ENCODE results near the gene RNF14.
"Not testable (repeated sequence)": the region's sequence is repeated elsewhere in the genome, so short reads cannot be mapped to it uniquely, and the experiment has no call there.

RNF14 gene, protein sequence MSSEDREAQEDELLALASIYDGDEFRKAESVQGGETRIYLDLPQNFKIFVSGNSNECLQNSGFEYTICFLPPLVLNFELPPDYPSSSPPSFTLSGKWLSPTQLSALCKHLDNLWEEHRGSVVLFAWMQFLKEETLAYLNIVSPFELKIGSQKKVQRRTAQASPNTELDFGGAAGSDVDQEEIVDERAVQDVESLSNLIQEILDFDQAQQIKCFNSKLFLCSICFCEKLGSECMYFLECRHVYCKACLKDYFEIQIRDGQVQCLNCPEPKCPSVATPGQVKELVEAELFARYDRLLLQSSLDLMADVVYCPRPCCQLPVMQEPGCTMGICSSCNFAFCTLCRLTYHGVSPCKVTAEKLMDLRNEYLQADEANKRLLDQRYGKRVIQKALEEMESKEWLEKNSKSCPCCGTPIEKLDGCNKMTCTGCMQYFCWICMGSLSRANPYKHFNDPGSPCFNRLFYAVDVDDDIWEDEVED

GRCh38 chr5:141968914-141969608, at the start of gene RNF14:
Gene RNF14 (plus strand): TSS chr5:141969105. CDS start chr5:141973589, 4,484 bp downstream.
- peak; percentile 95 for DNase-seq (ENCODE audit: low read depth)

- DNase-seq (ENCODE audit: low read depth): no peak
These were observed 49.4 kb upstream of the RNF14 start for GRCh38 chr5:141919218-141920119.

GRCh38 chr5:141920771-141921170, 48.1 kb upstream of the RNF14 start:
- no peak for DNase-seq (ENCODE audit: low read depth)

- not testable (repeated sequence) for DNase-seq (ENCODE audit: low read depth)
These were observed 46.0 kb upstream of the RNF14 start for GRCh38 chr5:141922827-141923447.

GRCh38 chr5:141923448-141924313, 45.2 kb upstream of the RNF14 start, which contains the start of gene DELE1:
Gene DELE1 (plus strand): TSS chr5:141923871. CDS start chr5:141923942, 71 bp downstream.
- peak; percentile 95 for DNase-seq (ENCODE audit: low read depth)

DNA sequence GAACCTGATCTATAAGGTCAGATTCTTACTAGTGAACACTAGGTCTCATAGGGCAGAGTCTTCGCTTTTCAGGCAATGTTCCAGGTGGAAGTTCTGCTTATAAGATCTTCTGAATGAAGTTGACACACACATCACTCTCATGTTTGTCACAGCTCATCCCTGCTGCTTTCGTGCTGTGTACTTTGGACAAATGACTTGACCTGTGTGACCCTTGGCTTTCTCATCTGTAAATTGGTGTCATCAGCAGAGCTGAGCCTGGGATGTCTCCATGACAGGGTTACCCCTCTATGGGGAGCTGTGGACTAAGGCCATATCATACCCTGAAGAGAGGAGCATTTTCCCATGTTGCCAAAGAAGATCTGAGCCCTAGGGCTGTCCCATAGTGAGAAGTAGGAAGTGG, 42.5 kb upstream of the RNF14 start:
- DNase-seq (ENCODE audit: low read depth): no peak

GRCh38 chr5:141928051-141928450, 40.9 kb upstream of the RNF14 start:
- no peak for DNase-seq (ENCODE audit: low read depth)

DNA sequence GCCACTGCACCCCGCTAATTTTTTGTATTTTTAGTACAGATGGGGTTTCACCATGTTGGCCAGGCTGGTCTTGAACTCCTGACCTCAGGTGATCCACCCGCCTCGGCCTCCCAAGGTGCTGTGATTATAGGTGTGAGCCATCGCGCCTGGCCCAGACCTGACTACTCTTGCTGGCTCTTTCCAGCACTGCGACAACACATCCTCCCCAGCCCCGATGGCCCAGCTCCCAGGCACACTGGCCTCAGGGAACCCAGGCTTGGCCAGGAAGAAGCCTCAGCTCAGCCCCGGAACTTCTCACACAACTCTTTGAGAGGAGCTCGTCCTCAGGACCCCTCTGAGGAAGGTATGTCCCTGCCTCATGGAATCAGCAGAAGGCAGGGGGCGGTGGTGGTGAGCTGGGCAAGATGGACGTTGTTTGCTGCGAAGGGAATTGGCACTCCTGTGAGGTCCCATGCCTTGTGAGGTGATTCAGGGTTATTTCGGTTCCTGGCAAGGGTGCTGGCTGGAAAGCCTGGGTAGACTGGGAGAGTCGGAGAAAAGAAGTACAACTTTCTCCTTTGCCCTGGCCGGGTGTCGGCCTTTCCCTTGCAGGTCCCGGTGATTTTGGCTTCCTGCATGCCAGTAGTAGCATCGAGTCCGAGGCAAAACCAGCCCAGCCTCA, 39.4 kb upstream of the RNF14 start:
- no peak for DNase-seq (ENCODE audit: low read depth)

DNA sequence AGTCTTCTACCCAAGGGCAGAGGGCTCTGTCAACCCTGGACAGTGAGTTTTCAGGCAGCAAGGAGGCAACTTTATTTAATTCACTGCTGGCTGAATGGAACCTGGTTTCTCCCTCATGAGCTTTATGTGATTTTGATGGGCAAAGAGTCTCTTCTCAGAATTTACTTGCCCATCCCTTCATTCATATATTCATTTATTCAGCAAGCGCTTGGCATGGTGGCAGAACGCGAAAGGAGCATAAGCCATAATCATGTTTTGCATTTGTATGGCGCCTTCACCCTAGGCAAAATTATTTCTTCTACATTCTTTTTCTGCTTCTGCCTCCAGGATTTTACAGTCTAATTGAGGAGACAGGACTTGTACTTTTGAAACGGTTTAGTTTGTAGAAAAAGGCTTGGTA, 37.2 kb upstream of the RNF14 start:
- no peak for DNase-seq (ENCODE audit: low read depth)

DNA sequence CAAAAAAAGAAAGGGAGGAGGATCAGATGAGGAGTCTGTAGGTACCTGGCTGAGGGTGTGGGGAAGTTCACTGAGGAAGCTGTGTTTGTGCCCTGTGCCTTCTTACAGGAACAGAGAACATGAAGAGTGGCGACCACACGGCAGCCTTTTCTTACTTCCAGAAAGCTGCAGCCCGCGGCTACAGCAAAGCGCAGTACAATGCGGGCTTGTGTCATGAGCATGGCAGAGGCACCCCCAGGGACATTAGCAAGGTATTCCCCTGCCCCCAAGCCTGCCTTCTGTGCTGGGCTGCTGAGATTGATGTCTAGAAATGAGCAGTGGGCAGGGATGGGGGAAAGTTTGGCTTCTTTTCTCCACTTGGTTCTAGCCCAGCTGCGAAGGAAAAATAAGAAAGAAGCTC, 35.8 kb upstream of the RNF14 start:
- DNase-seq (ENCODE audit: low read depth): no peak

- peak; percentile 8 for DNase-seq (ENCODE audit: low read depth)
These were observed 34.6 kb upstream of the RNF14 start for GRCh38 chr5:141934099-141934844.

DNA sequence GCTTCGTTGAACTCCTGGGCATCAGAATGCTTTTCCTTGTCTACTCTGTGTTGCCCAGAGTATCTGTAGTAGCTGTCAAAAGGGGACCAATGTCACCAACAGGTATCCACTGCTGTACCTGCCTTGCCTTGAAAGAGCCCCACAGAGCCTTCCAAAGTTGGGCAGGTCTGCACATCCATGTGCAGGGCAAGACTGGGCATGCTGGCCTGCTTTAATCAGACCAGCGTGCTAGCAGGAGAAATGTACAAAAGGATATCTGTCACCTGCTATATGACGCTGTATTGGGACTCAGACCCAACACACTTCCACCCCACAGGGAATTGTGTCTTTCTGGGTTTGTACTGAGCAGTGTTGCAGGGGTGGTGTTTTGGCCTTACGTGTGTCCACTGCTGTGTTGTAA, 33.4 kb upstream of the RNF14 start:
- no peak for DNase-seq (ENCODE audit: low read depth)

GRCh38 chr5:141940695-141941271, 28.1 kb upstream of the RNF14 start:
- DNase-seq (ENCODE audit: low read depth): no peak

GRCh38 chr5:141941307-141941706, 27.6 kb upstream of the RNF14 start:
- no peak for DNase-seq (ENCODE audit: low read depth)

GRCh38 chr5:141941779-141942178, 27.1 kb upstream of the RNF14 start:
- DNase-seq (ENCODE audit: low read depth): no peak

DNA sequence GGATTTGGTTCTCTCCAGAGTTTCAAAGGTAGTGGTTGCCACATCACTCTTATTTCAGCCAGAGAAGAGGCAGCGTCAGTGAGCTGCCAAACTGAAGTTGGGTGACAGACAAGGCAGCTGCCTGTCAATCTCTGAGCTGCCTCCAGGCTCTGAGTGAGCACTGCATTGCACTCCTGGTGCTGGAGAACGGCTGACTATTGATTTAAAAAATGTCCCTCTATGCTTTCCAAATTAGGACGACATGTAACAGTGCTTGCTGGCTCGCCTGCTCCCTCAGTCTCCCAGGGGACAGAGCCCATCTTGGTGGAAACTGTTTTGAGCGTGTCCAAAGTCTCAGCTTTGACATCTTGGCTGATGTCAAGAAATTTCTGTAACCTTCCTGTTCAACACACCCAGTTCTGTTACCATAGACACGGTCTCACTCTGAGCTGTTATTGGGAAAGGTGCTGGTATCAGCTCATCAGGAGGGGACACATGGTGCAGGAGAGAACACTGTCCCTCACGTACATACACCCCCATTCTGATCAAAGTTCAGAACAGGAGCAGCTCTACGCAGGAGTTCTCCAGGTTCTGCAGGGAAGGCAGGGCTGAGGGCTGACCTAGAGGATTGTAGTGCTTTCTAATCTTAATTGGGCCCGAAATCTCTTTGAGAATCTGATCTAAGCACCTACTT, 26.6 kb upstream of the RNF14 start:
- no peak for DNase-seq (ENCODE audit: low read depth)

DNA sequence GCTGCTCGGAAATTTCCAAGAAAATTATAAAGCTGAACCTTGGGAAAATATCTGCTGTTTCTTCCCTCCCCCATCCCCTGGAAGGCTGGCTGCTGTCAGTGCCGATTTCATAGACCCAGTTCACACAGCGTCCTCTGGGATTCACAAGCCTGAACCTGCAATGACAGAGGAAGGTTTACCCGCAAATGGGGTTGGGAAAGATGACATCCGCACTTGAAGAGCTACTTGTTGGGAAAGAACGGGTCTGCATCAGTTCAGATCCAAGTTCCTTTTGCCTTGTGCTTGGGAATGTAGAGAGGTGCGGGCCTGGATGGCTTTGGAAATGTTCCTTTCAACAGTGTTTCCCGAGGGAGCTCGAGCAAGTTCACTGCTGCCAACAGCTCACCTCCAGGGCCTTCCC, 24.8 kb upstream of the RNF14 start:
- DNase-seq (ENCODE audit: low read depth): no peak

GRCh38 chr5:141945511-141946051, 23.3 kb upstream of the RNF14 start:
- DNase-seq (ENCODE audit: low read depth): peak; percentile 14
